Panc1 (cell line): ENCODE measurements around the gene TJP3. TPM values are rescaled to one million over a fixed set of nuclear protein-coding genes. Genes with fewer than 3 reads are reported as not detected.

ENCODE experiments used
- ATAC-seq: fragments of 200-7000 bp; cut with Tn5 transposase; 2 replicates; pipeline ENCODE4 v1.9.1; 2020; ENCODE audit warnings: mild to moderate bottlenecking, moderate library complexity
- BruUV-seq: library from RNA; stranded (reverse); fragments of 400-500 nt; replicated peaks from 2 replicates; lab custom pipeline; 2021; lab: Mats Ljungman, UMichigan
- CTCF ChIA-PET: fragments of 300-600 bp; sonication (Branson Sonifier 250); formaldehyde crosslinking; loops from one replicate; lab custom pipeline; 2022; ENCODE audit warnings: antibody characterized with exemption; lab: Charles Lee
- POLR2A ChIA-PET: fragments of 300-600 bp; sonication (Branson Sonifier 250); formaldehyde crosslinking; loops from one replicate; lab custom pipeline; 2022; ENCODE audit warnings: antibody characterized with exemption; lab: Charles Lee
- DNase-seq: peaks from one replicate; pipeline ENCODE4 v3.0.0-alpha.2; 2010; ENCODE audit warnings: low read depth, low spot score
- H3K27ac ChIP-seq: 2 replicates; pipeline ENCODE4 v1.5.1; 2011; ENCODE audit warnings: mild to moderate bottlenecking, low read length, inconsistent platforms
- H3K27me3 ChIP-seq: fragments of 200-500 bp; sonication (Bioruptor generic); 2 replicates; pipeline ENCODE4 v1.6.0; 2014; ENCODE audit warnings: low read length, inconsistent platforms; ENCODE audit not compliant: control insufficient read depth, insufficient read depth
- H3K36me3 ChIP-seq: fragments of 200-500 bp; sonication (Bioruptor generic); 2 replicates; pipeline ENCODE4 v1.5.1; 2014; ENCODE audit warnings: inconsistent platforms, mild to moderate bottlenecking, low read length, moderate library complexity; ENCODE audit not compliant: control insufficient read depth, insufficient read depth
- H3K4me1 ChIP-seq: 2 replicates; pipeline ENCODE4 v1.5.1; 2011; ENCODE audit warnings: inconsistent platforms, mild to moderate bottlenecking, low read length, moderate library complexity; ENCODE audit not compliant: control insufficient read depth, insufficient read depth
- H3K4me3 ChIP-seq, 2 experiments: 2 replicates each; pipeline ENCODE4 v1.5.1; 2011 to 2012; ENCODE audit warnings: low read depth in 2 of 2, low read length in 2 of 2, mild to moderate bottlenecking in 2 of 2, inconsistent platforms in 1 of 2, moderate library complexity in 1 of 2
- H3K9me3 ChIP-seq: fragments of 200-500 bp; sonication (Bioruptor generic); 2 replicates; pipeline ENCODE4 v1.5.1; 2014; ENCODE audit warnings: low read depth, mild to moderate bottlenecking, inconsistent platforms, low read length, moderate library complexity; ENCODE audit not compliant: control insufficient read depth, insufficient read depth
- POLR2AphosphoS5 ChIP-seq: IDR thresholded peaks from 2 replicates; pipeline ENCODE4 v1.6.1; 2012; ENCODE audit warnings: mild to moderate bottlenecking, low read depth, low read length, moderate library complexity
- SIN3A ChIP-seq: IDR thresholded peaks from 2 replicates; pipeline ENCODE4 v1.6.1; 2012; ENCODE audit warnings: low read depth, mild to moderate bottlenecking, low read length, moderate library complexity, borderline replicate concordance; ENCODE audit not compliant: insufficient read depth
- TCF7L2 ChIP-seq: IDR thresholded peaks from 2 replicates; pipeline ENCODE4 v1.6.1; 2011; ENCODE audit warnings: mild to moderate bottlenecking, low read depth, low read length, inconsistent platforms
- in situ Hi-C: cut with HindIII; loops from 2 replicates; pipeline ENCODE4 v1.10.0; 2016; ENCODE audit warnings: low sequenced_read_pairs, low pct_unique_long_range_greater_than_20kb
- intact Hi-C: fragments of 100-400 bp; cut with micrococcal nuclease; formaldehyde crosslinking; loops from one replicate; pipeline ENCODE4 v1.10.0; 2022; ENCODE audit not compliant: unreplicated experiment
- total RNA-seq: library from RNA; stranded (reverse); gene quantifications from one replicate; pipeline ENCODE4 v1.2.1, GENCODE V29; 2021; ENCODE audit not compliant: unreplicated experiment
- TF ChIP-seq, protein P1 (sequence below): fragments of 450-650 bp; IDR thresholded peaks from 2 replicates; pipeline ENCODE4 v1.5.1; 2017; ENCODE audit warnings: mild to moderate bottlenecking
- TF ChIP-seq, protein P2 (sequence below), 2 experiments: IDR thresholded peaks; 2 replicates each; pipeline ENCODE4 v1.6.1; 2011 to 2012; ENCODE audit warnings: low read depth in 2 of 2, control low read depth in 1 of 2, low read length in 1 of 2, mild to moderate bottlenecking in 1 of 2, moderate library complexity in 1 of 2; ENCODE audit not compliant: insufficient read depth in 1 of 2

Gene TJP3
- total RNA-seq, 1 experiment from 2014 or later, result 2.7 TPM

DNA sequence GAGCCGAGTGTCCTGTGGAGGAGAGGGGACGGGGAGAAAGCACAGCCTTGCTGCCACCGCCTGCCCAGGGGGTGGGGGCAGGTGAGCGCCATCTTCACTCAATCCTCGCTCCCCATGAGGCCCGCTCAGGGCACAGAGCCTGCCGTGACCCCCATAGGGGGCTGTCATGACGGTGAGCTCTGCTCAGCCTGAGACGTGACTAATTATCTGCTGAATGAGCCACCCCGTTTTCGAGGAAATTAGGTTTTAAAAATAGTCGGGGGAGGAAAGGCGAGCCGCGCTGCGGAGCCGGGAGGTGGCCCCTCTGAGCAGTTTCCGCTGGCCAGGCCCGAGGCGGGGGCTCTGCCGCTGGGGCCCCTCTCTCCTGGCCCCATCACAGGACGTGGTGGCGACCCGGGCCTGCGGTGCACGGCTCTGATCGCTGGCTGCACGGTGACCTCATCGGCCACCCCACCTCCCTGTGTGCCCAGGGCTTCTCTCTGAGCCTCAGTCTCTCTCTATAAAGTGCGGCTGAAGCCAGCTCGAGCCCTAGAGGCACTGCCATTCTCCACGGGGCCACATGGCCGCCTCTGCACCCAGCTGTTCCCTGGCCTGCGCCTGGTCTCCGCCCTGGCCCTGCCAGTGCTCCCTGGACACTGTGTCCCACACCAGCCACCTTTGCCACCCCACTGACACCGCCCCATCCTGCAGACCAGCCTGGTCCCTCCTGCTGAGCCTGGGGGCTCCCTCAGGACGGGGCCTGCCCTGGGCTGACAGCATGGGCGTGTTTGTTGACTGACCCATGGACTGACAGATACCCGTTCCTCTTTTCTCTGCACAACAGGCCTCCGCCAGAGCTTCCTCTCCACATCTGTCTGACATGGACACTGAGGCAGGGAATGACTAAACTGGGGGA is 36.3 kb upstream of the TJP3 start:
- no peak overlapping the region for H3K27ac ChIP-seq
- no peaks in the 10 kb centered on the region for H3K27me3 ChIP-seq
- peaks cover 7% of the 10 kb centered on the region; the same call in 1 of the 2 replicates for H3K4me1 ChIP-seq
- POLR2A ChIA-PET, result no interaction called here
- peak; percentile 17; the same call in 1 of the 2 replicates for ATAC-seq
- no peaks in the 10 kb centered on the region for H3K9me3 ChIP-seq
- no peaks in the 10 kb centered on the region for H3K36me3 ChIP-seq
- H3K4me3 ChIP-seq, result no peak overlapping the region
- CTCF ChIA-PET, result no interaction called here
- in situ Hi-C loops, result no loop called here
- intact Hi-C loops, result no loop called here
- TF ChIP-seq SIN3A, result no peak
- TF ChIP-seq, protein P1, sequence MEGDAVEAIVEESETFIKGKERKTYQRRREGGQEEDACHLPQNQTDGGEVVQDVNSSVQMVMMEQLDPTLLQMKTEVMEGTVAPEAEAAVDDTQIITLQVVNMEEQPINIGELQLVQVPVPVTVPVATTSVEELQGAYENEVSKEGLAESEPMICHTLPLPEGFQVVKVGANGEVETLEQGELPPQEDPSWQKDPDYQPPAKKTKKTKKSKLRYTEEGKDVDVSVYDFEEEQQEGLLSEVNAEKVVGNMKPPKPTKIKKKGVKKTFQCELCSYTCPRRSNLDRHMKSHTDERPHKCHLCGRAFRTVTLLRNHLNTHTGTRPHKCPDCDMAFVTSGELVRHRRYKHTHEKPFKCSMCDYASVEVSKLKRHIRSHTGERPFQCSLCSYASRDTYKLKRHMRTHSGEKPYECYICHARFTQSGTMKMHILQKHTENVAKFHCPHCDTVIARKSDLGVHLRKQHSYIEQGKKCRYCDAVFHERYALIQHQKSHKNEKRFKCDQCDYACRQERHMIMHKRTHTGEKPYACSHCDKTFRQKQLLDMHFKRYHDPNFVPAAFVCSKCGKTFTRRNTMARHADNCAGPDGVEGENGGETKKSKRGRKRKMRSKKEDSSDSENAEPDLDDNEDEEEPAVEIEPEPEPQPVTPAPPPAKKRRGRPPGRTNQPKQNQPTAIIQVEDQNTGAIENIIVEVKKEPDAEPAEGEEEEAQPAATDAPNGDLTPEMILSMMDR, result no peak
- TF ChIP-seq, protein P2, sequence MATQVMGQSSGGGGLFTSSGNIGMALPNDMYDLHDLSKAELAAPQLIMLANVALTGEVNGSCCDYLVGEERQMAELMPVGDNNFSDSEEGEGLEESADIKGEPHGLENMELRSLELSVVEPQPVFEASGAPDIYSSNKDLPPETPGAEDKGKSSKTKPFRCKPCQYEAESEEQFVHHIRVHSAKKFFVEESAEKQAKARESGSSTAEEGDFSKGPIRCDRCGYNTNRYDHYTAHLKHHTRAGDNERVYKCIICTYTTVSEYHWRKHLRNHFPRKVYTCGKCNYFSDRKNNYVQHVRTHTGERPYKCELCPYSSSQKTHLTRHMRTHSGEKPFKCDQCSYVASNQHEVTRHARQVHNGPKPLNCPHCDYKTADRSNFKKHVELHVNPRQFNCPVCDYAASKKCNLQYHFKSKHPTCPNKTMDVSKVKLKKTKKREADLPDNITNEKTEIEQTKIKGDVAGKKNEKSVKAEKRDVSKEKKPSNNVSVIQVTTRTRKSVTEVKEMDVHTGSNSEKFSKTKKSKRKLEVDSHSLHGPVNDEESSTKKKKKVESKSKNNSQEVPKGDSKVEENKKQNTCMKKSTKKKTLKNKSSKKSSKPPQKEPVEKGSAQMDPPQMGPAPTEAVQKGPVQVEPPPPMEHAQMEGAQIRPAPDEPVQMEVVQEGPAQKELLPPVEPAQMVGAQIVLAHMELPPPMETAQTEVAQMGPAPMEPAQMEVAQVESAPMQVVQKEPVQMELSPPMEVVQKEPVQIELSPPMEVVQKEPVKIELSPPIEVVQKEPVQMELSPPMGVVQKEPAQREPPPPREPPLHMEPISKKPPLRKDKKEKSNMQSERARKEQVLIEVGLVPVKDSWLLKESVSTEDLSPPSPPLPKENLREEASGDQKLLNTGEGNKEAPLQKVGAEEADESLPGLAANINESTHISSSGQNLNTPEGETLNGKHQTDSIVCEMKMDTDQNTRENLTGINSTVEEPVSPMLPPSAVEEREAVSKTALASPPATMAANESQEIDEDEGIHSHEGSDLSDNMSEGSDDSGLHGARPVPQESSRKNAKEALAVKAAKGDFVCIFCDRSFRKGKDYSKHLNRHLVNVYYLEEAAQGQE (IDR thresholded peaks at IDR 0.05; ENCODE audit: insufficient read depth in 1 of 2, low read depth in 2 of 2, low read length in 1 of 2), result no peak
- no peak for TF ChIP-seq POLR2AphosphoS5
- TF ChIP-seq TCF7L2, result no peak
- DNase-seq, result no peak
- BruUV-seq, result no TSS peak

DNA sequence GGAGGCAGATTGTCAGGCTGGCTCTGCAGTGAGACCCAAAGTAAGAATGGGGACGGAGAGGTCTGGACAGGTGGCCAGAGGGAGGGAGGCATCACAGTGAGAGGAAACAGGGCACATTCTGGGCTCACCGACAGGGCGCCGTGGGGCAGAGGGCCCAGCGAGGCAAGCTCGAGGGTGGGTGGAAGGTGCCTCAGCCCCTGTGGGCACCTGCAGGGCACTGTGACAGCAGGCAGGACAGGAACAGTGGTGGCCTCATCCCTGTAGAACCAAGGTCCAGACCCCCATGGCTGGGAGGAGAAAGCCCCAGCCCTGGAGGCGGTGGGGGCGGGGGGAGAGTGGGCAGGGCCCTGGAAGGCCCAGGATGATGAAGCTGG is 35.6 kb upstream of the TJP3 start:
- TF ChIP-seq SIN3A (no peak), POLR2AphosphoS5 (no peak), TCF7L2 (no peak)
- TF ChIP-seq, protein P1, result no peak
- TF ChIP-seq, protein P2 (IDR thresholded peaks at IDR 0.05; ENCODE audit: insufficient read depth in 1 of 2, low read depth in 2 of 2, low read length in 1 of 2), result no peak
- Histone ChIP-seq H3K9me3 (no peaks in the 10 kb centered on the region), H3K4me3 (no peak overlapping the region), H3K36me3 (no peaks in the 10 kb centered on the region), H3K27ac (no peak overlapping the region), H3K27me3 (no peaks in the 10 kb centered on the region), H3K4me1 (peaks cover 7% of the 10 kb centered on the region; the same call in 1 of the 2 replicates)
- DNase-seq (no peak), ATAC-seq (no peak; the same call in 1 of the 2 replicates)
- ChIA-PET POLR2A (no interaction called here), CTCF (no interaction called here)
- intact Hi-C loops, result no loop called here
- no TSS peak for BruUV-seq
- in situ Hi-C loops, result no loop called here
